ENCODE results near the gene ATP11B. TPM values are rescaled to one million over a fixed set of nuclear protein-coding genes. Genes with fewer than 3 reads are reported as not detected.

Gene ATP11B
- total and polyA plus RNA-seq, 2 of the 8 experiments (the other 6 are each of a cell fraction or from before 2014, with no cell fraction given): 5.1 to 26.5 TPM

GRCh38 chr3:182793663-182794454, 555 bp downstream of the ATP11B start (continued):
- TF ChIP-seq USF2 (IDR thresholded peaks at IDR 0.05; ENCODE audit: low read length) (no peak), TBP (IDR thresholded peaks at IDR 0.05; ENCODE audit: low read depth, low read length) (no peak), BCL11A (IDR thresholded peaks at IDR 0.05; ENCODE audit: low read depth in 2 of 2, low read length in 2 of 2) (no peak), CBX8 (IDR thresholded peaks at IDR 0.05; ENCODE audit: borderline replicate concordance, low read depth, low read length) (no peak), POU5F1 (IDR thresholded peaks at IDR 0.05; ENCODE audit: low read depth, low read length) (no peak), TAF1 (IDR thresholded peaks at IDR 0.05; ENCODE audit: low read depth, low read length) (peak; percentile 47; the same call in 1 of the 2 replicates), PHF8 (conservative IDR thresholded peaks at IDR 0.05; ENCODE audit: low read depth, low read length) (peak; percentile 44), EP300 (IDR thresholded peaks at IDR 0.05; ENCODE audit: borderline replicate concordance in 1 of 2, low read depth in 2 of 2, low read length in 2 of 2) (no peak), CBX5 (IDR thresholded peaks at IDR 0.05; ENCODE audit: low read depth, low read length) (no peak), ATF2 (IDR thresholded peaks at IDR 0.05; ENCODE audit: low read length) (no peak), GTF2F1 (IDR thresholded peaks at IDR 0.05; ENCODE audit: borderline replicate concordance, low read depth, low read length) (no peak), CREB1 (IDR thresholded peaks at IDR 0.05) (no peak), CHD1 (IDR thresholded peaks at IDR 0.05; ENCODE audit: low read depth, low read length) (no peak), HDAC6 (IDR thresholded peaks at IDR 0.05; ENCODE audit: low read depth, low read length) (no peak), SP1 (IDR thresholded peaks at IDR 0.05; ENCODE audit: low read depth, low read length) (no peak), BACH1 (IDR thresholded peaks at IDR 0.05; ENCODE audit: low read length) (no peak; the same call in 1 of the 2 replicates), ATF3 (IDR thresholded peaks at IDR 0.05; ENCODE audit: insufficient read depth, low read depth, low read length) (no peak), HDAC2 (IDR thresholded peaks at IDR 0.05; ENCODE audit: borderline replicate concordance in 1 of 2, low read depth in 2 of 2, low read length in 2 of 2) (0 out of 4 replicates have a peak, but pooled peaks of 1 of the 2 experiments have one; percentile 53), MAFK (IDR thresholded peaks at IDR 0.05; ENCODE audit: low read depth, low read length) (no peak), TAF7 (optimal IDR thresholded peaks at IDR 0.05; ENCODE audit: borderline replicate concordance, low read depth, low read length) (no peak)

All from H1 (cell line).